Loucy (cell line): ENCODE data around the gene ISL1.

Experiments used
- H2AFZ ChIP-seq: fragments of 200-600 bp; sonication (generic); 2 replicates; pipeline ENCODE4 v1.6.0; 2016; ENCODE audit warnings: antibody characterized with exemption, mild to moderate bottlenecking, low read length, moderate library complexity
- H3F3A ChIP-seq: fragments of 200-600 bp; 2 replicates; pipeline ENCODE4 v1.6.0; 2016; ENCODE audit warnings: antibody characterized with exemption, low read depth, mild to moderate bottlenecking
- H3K27me3 ChIP-seq: fragments of 200-600 bp; sonication (generic); 2 replicates; pipeline ENCODE4 v1.6.1; 2014; ENCODE audit warnings: low read length, mild to moderate bottlenecking; ENCODE audit not compliant: insufficient read depth, poor library complexity, severe bottlenecking
- H3K36me3 ChIP-seq: fragments of 200-600 bp; sonication (generic); 2 replicates; pipeline ENCODE4 v1.6.1; 2016; ENCODE audit warnings: low read length; ENCODE audit not compliant: insufficient read depth
- H3K4me1 ChIP-seq: fragments of 200-600 bp; sonication (generic); 2 replicates; pipeline ENCODE4 v1.5.1; 2014; ENCODE audit warnings: low read length, mild to moderate bottlenecking; ENCODE audit not compliant: insufficient read depth, poor library complexity, severe bottlenecking
- H3K4me2 ChIP-seq: fragments of 200-600 bp; sonication (generic); 2 replicates; pipeline ENCODE4 v1.6.0; 2014; ENCODE audit warnings: antibody characterized with exemption, low read length, low read depth, mild to moderate bottlenecking; ENCODE audit not compliant: poor library complexity, severe bottlenecking
- H3K4me3 ChIP-seq: fragments of 200-600 bp; sonication (generic); 2 replicates; pipeline ENCODE4 v1.5.1; 2014; ENCODE audit warnings: low read length, mild to moderate bottlenecking, mixed read lengths; ENCODE audit not compliant: poor library complexity, severe bottlenecking
- H3K79me2 ChIP-seq: fragments of 200-600 bp; sonication (generic); 2 replicates; pipeline ENCODE4 v1.6.1; 2014; ENCODE audit warnings: low read length; ENCODE audit not compliant: insufficient read depth
- H3K9ac ChIP-seq: fragments of 200-600 bp; sonication (generic); 2 replicates; pipeline ENCODE4 v1.6.0; 2014; ENCODE audit warnings: mild to moderate bottlenecking, low read depth, low read length, moderate library complexity; ENCODE audit not compliant: poor library complexity, severe bottlenecking
- H3K9me2 ChIP-seq: fragments of 200-600 bp; sonication (generic); replicated peaks from 2 replicates; pipeline ENCODE4 v1.6.1; 2016; ENCODE audit warnings: low read depth, low read length, mixed read lengths
- H3K9me3 ChIP-seq: fragments of 200-600 bp; sonication (generic); 2 replicates; pipeline ENCODE4 v1.6.1; 2014; ENCODE audit warnings: mild to moderate bottlenecking, antibody characterized with exemption, low read length, low read depth; ENCODE audit not compliant: insufficient read depth
- H4K20me1 ChIP-seq: fragments of 200-600 bp; sonication (generic); 2 replicates; pipeline ENCODE4 v1.6.0; 2014; ENCODE audit warnings: antibody characterized with exemption, low read length, mild to moderate bottlenecking; ENCODE audit not compliant: insufficient read depth, poor library complexity, severe bottlenecking
- EZH2phosphoT487 ChIP-seq: fragments of 200-600 bp; IDR thresholded peaks from 2 replicates; pipeline ENCODE4 v1.6.1; 2018; ENCODE audit warnings: antibody characterized with exemption, mild to moderate bottlenecking, moderate library complexity, borderline replicate concordance
- TF ChIP-seq, protein P1 (sequence below): fragments of 200-600 bp; sonication (generic); conservative IDR thresholded peaks from 2 replicates; pipeline ENCODE4 v1.5.1; 2014; ENCODE audit warnings: mild to moderate bottlenecking, antibody characterized with exemption, low read length

Gene ISL1

DNA sequence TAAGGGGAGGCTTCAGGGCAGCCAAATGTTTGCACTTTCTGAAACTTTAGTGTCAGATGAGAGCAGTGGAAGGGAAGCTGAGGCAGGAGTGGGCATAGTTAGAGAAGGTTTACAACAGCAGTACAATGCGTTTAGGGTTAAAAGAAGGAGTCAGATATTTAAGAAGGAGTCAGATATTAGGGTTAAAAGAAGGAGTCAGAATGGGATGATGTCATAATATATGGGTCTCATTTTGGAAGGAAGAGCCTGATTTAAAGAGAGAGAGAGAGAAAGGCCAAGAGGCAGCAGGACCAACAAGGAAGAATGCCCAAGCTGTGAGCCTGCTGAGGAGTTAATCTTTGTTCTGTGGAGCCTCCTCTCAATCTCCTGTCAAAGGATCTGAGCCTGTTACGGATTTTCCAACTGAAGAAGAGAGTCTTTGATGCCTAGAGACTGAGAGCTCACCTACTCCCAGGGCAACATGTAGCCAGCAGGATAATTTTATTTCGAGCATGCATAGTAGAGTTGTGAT is 9.5 kb downstream of the ISL1 start:
- no peak for TF ChIP-seq EZH2phosphoT487
- TF ChIP-seq, protein P1, sequence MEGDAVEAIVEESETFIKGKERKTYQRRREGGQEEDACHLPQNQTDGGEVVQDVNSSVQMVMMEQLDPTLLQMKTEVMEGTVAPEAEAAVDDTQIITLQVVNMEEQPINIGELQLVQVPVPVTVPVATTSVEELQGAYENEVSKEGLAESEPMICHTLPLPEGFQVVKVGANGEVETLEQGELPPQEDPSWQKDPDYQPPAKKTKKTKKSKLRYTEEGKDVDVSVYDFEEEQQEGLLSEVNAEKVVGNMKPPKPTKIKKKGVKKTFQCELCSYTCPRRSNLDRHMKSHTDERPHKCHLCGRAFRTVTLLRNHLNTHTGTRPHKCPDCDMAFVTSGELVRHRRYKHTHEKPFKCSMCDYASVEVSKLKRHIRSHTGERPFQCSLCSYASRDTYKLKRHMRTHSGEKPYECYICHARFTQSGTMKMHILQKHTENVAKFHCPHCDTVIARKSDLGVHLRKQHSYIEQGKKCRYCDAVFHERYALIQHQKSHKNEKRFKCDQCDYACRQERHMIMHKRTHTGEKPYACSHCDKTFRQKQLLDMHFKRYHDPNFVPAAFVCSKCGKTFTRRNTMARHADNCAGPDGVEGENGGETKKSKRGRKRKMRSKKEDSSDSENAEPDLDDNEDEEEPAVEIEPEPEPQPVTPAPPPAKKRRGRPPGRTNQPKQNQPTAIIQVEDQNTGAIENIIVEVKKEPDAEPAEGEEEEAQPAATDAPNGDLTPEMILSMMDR: no peak
- Histone ChIP-seq H3F3A (no peaks in the 10 kb centered on the region), H3K9me2 (no peaks in the 10 kb centered on the region), H3K4me1 (no peaks in the 10 kb centered on the region), H3K9ac (no peak overlapping the region), H3K27me3 (no peaks in the 10 kb centered on the region), H3K36me3 (no peaks in the 10 kb centered on the region), H3K4me2 (no peak overlapping the region), H3K79me2 (no peaks in the 10 kb centered on the region), H3K4me3 (no peak overlapping the region), H2AFZ (no peak overlapping the region), H4K20me1 (no peaks in the 10 kb centered on the region), H3K9me3 (no peaks in the 10 kb centered on the region)

DNA sequence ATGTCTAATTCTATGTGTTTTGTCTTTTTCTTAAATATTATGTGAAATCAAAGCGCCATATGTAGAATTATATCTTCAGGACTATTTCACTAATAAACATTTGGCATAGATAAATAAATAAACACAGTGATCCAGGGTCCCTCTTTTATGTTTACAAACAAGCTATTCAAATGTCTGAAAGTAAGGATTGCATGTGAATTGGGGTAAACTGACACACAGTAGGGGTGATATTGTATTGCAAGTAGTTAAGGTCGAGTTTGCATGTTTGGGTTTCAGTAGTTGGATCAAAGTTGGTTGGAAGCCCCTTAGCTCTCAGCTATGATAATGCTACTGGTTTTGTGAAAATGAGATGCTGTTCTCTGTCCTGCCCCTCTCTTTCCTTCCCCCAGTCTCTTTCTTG is 11.4 kb downstream of the ISL1 start:
- no peaks in the 10 kb centered on the region for H4K20me1 ChIP-seq
- H3K4me3 ChIP-seq: no peak overlapping the region
- H3K36me3 ChIP-seq: no peaks in the 10 kb centered on the region
- H3K4me2 ChIP-seq: no peak overlapping the region
- no peaks in the 10 kb centered on the region for H3K79me2 ChIP-seq
- H3K27me3 ChIP-seq: no peaks in the 10 kb centered on the region
- TF ChIP-seq, protein P1: no peak
- TF ChIP-seq EZH2phosphoT487: no peak
- H3K9me2 ChIP-seq: no peaks in the 10 kb centered on the region
- no peaks in the 10 kb centered on the region for H3K4me1 ChIP-seq
- H3K9ac ChIP-seq: no peak overlapping the region
- no peak overlapping the region for H2AFZ ChIP-seq
- no peaks in the 10 kb centered on the region for H3F3A ChIP-seq
- no peaks in the 10 kb centered on the region for H3K9me3 ChIP-seq

DNA sequence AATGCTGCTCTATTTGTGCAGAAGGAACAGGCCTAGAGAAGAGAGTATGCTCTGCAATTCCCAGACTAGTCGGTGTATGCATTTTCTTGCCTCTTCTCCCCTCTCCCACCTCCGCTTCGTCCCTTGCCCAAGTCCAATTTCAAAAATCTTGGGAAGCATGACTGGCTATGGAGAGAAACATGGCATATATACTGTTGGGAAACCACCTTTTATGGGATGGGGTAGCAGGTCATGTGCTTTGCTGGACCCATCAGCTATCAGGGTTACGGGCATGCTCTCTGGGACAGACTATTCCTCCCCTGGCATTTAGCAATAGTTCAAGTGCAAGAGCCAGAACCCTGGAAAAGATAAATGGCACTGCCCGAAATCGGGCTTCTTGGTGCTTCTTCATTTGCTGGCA is 12.0 kb downstream of the ISL1 start:
- TF ChIP-seq, protein P1: no peak
- TF ChIP-seq EZH2phosphoT487: no peak
- H3K27me3 ChIP-seq: no peaks in the 10 kb centered on the region
- H2AFZ ChIP-seq: no peak overlapping the region
- no peaks in the 10 kb centered on the region for H4K20me1 ChIP-seq
- no peaks in the 10 kb centered on the region for H3K79me2 ChIP-seq
- no peak overlapping the region for H3K4me3 ChIP-seq
- H3K4me1 ChIP-seq: no peaks in the 10 kb centered on the region
- H3K4me2 ChIP-seq: no peak overlapping the region
- no peaks in the 10 kb centered on the region for H3K9me2 ChIP-seq
- H3K9ac ChIP-seq: no peak overlapping the region
- H3K9me3 ChIP-seq: no peaks in the 10 kb centered on the region
- H3F3A ChIP-seq: no peaks in the 10 kb centered on the region
- no peaks in the 10 kb centered on the region for H3K36me3 ChIP-seq
